ENCODE data around the gene BBOX1. TPM values are rescaled to one million over a fixed set of nuclear protein-coding genes. Genes with fewer than 3 reads are reported as not detected.
"Not testable (repeated sequence)": the region's sequence is repeated elsewhere in the genome, so short reads cannot be mapped to it uniquely, and the experiment has no call there.

Gene BBOX1
- total and polyA plus RNA-seq, 9 donors, result 0.04 to 2.3 (median 0.52) TPM; not detected in 3

- H3K27me3 ChIP-seq, result no peaks in the 10 kb centered on the region
- intact Hi-C loops (cut with DNase I), result no loop called here
- H3K4me1 ChIP-seq (ENCODE audit: insufficient read depth), result peaks cover 2% of the 10 kb centered on the region
- 0 to 20% (median 0%) methylated on average over 1 of the region's 1 CpG for WGBS, 3 donors
- TF ChIP-seq EP300 (IDR thresholded peaks at IDR 0.05) (no peak), CTCF (IDR thresholded peaks at IDR 0.05) (no peak), POLR2A (IDR thresholded peaks at IDR 0.05) (no peak)
- H3K9me3 ChIP-seq, result no peaks in the 10 kb centered on the region
- no peaks in the 10 kb centered on the region for H3K36me3 ChIP-seq
- H3K4me3 ChIP-seq, result no peak overlapping the region
- no peak for DNase-seq
- H3K27ac ChIP-seq, result no peak overlapping the region
Measured at GRCh38 chr11:27085605-27086004, 45.0 kb downstream of the BBOX1 start.

GRCh38 chr11:27087432-27087831, 46.8 kb downstream of the BBOX1 start:
- WGBS, 3 donors, result 90 to 95% (median 91%) methylated on average over 2 of the region's 2 CpGs
- Histone ChIP-seq H3K36me3 (no peaks in the 10 kb centered on the region), H3K27ac (no peak overlapping the region), H3K9me3 (no peaks in the 10 kb centered on the region), H3K4me1 (ENCODE audit: insufficient read depth) (peaks cover 2% of the 10 kb centered on the region), H3K4me3 (no peak overlapping the region), H3K27me3 (no peaks in the 10 kb centered on the region)
- DNase-seq, result no peak
- no peak for TF ChIP-seq POLR2A (IDR thresholded peaks at IDR 0.05)
- TF ChIP-seq EP300 (IDR thresholded peaks at IDR 0.05), result no peak
- TF ChIP-seq CTCF (IDR thresholded peaks at IDR 0.05), result no peak
- intact Hi-C loops (cut with DNase I), result no loop called here

GRCh38 chr11:27088353-27088752, 47.7 kb downstream of the BBOX1 start:
- Histone ChIP-seq H3K4me3 (no peak overlapping the region), H3K27me3 (no peaks in the 10 kb centered on the region), H3K4me1 (ENCODE audit: insufficient read depth) (peaks cover 2% of the 10 kb centered on the region), H3K36me3 (no peaks in the 10 kb centered on the region), H3K9me3 (no peaks in the 10 kb centered on the region), H3K27ac (no peak overlapping the region)
- intact Hi-C loops (cut with DNase I), result no loop called here
- no peak for DNase-seq
- no peak for TF ChIP-seq POLR2A (IDR thresholded peaks at IDR 0.05)
- TF ChIP-seq EP300 (IDR thresholded peaks at IDR 0.05), result no peak
- TF ChIP-seq CTCF (IDR thresholded peaks at IDR 0.05), result no peak

GRCh38 chr11:27089746-27090145, 49.1 kb downstream of the BBOX1 start:
- H3K27me3 ChIP-seq, result no peaks in the 10 kb centered on the region
- DNase-seq, result no peak
- H3K4me3 ChIP-seq, result no peak overlapping the region
- TF ChIP-seq POLR2A (IDR thresholded peaks at IDR 0.05) (no peak), CTCF (IDR thresholded peaks at IDR 0.05) (no peak), EP300 (IDR thresholded peaks at IDR 0.05) (no peak)
- no peaks in the 10 kb centered on the region for H3K4me1 ChIP-seq (ENCODE audit: insufficient read depth)
- H3K36me3 ChIP-seq, result no peaks in the 10 kb centered on the region
- 96 to 98% (median 98%) methylated on average over 2 of the region's 2 CpGs for WGBS, 3 donors
- intact Hi-C loops (cut with DNase I), result no loop called here
- no peaks in the 10 kb centered on the region for H3K9me3 ChIP-seq
- no peak overlapping the region for H3K27ac ChIP-seq

GRCh38 chr11:27090357-27090948, 49.8 kb downstream of the BBOX1 start:
- H3K27me3 ChIP-seq; H3K4me3 ChIP-seq; H3K36me3 ChIP-seq; intact Hi-C loops (cut with DNase I); H3K9me3 ChIP-seq; DNase-seq; H3K27ac ChIP-seq; H3K4me1 ChIP-seq (ENCODE audit: insufficient read depth): not testable (repeated sequence)
- 74 to 82% (median 78%) methylated on average over 5 of the region's 5 CpGs for WGBS, 3 donors
